GM11168 (cell line): ENCODE data around the gene SCART1.
"Not testable (repeated sequence)": the region's sequence is repeated elsewhere in the genome, so short reads cannot be mapped to it uniquely, and the experiment has no call there.

Source experiments
- in situ Hi-C: fragments of 300-500 bp; cut with MboI; formaldehyde crosslinking; loops from one replicate; pipeline ENCODE4 v1.12.0; 2022; ENCODE audit warnings: low sequenced_read_pairs; ENCODE audit not compliant: unreplicated experiment

SCART1 gene

GRCh38 chr10:133453516-133454203 is at the start of gene SCART1:
Gene SCART1, plus strand, starts transcription at chr10:133453945. Its CDS starts 53 bp downstream, at chr10:133453998.
- in situ Hi-C loops: no loop called here

- in situ Hi-C loops: no loop called here
These were observed 48.5 kb upstream of the SCART1 start for GRCh38 chr10:133405272-133405671.

GRCh38 chr10:133405844-133406527 is 47.8 kb upstream of the SCART1 start:
- in situ Hi-C loops: no loop called here

GRCh38 chr10:133411523-133412380 is 42.0 kb upstream of the SCART1 start:
- in situ Hi-C loops: loop anchor here (5.0 kb wide), 1 partner anchor 151 kb away; no protein-coding TSS in a partner anchor

GRCh38 chr10:133412381-133412711 is 41.4 kb upstream of the SCART1 start:
- in situ Hi-C loops: loop anchor here (5.0 kb wide), 1 partner anchor 150 kb away; no protein-coding TSS in a partner anchor

GRCh38 chr10:133414401-133414800 is 39.3 kb upstream of the SCART1 start:
- in situ Hi-C loops: loop anchor here (5.0 kb wide), 1 partner anchor 148 kb away; no protein-coding TSS in a partner anchor

- in situ Hi-C loops: no loop called here
These were observed 38.0 kb upstream of the SCART1 start for GRCh38 chr10:133415752-133416151.

GRCh38 chr10:133418289-133418993 is 35.3 kb upstream of the SCART1 start:
- in situ Hi-C loops: no loop called here

- in situ Hi-C loops: no loop called here
These were observed 34.4 kb upstream of the SCART1 start for GRCh38 chr10:133419211-133419950.

- in situ Hi-C loops: no loop called here
These were observed 33.7 kb upstream of the SCART1 start for GRCh38 chr10:133420028-133420427.

GRCh38 chr10:133420579-133420978 is 33.2 kb upstream of the SCART1 start:
- in situ Hi-C loops: no loop called here

GRCh38 chr10:133421336-133422222 is 32.2 kb upstream of the SCART1 start:
- in situ Hi-C loops: no loop called here

GRCh38 chr10:133422223-133422806 is 31.4 kb upstream of the SCART1 start:
- in situ Hi-C loops: no loop called here

GRCh38 chr10:133422807-133423771 is 30.7 kb upstream of the SCART1 start:
- in situ Hi-C loops: no loop called here

GRCh38 chr10:133424102-133424501 is 29.6 kb upstream of the SCART1 start:
- in situ Hi-C loops: not testable (repeated sequence)

GRCh38 chr10:133424601-133425000 is 29.1 kb upstream of the SCART1 start, which contains the start of gene SPRN:
Gene SPRN, minus strand, starts transcription at chr10:133424625. Its CDS starts 944 bp downstream, at chr10:133423681.
- in situ Hi-C loops: not testable (repeated sequence)

GRCh38 chr10:133429571-133429970 is 24.2 kb upstream of the SCART1 start:
- in situ Hi-C loops: not testable (repeated sequence)
